Mesothelial cell of epicardium (in vitro differentiated cells): ENCODE measurements around the gene CCDC51. TPM values are rescaled to one million over a fixed set of nuclear protein-coding genes. Genes with fewer than 3 reads are reported as not detected.
A peak's percentile ranks its signal among the peaks of the same experiment; 100 is the strongest.

Experiments
- DNase-seq, 2 experiments: peaks; one replicate each; pipeline ENCODE4 v3.0.0; 2021; ENCODE audit warnings: low spot score in 2 of 2; ENCODE audit not compliant: unreplicated experiment in 2 of 2
- H3K27ac Mint-ChIP-seq: 2 replicates; pipeline ENCODE4 v1.8.0; 2021; ENCODE audit warnings: mixed read lengths
- H3K27me3 Mint-ChIP-seq: 2 replicates; pipeline ENCODE4 v1.8.0; 2021; ENCODE audit warnings: low read depth, mixed read lengths
- H3K36me3 Mint-ChIP-seq: 2 replicates; pipeline ENCODE4 v1.8.0; 2021; ENCODE audit warnings: mixed read lengths
- H3K4me1 Mint-ChIP-seq: 2 replicates; pipeline ENCODE4 v1.8.0; 2021; ENCODE audit warnings: mixed read lengths
- H3K4me3 Mint-ChIP-seq: 2 replicates; pipeline ENCODE4 v1.8.0; 2021; ENCODE audit warnings: mild to moderate bottlenecking, moderate library complexity, mixed read lengths
- H3K9me3 Mint-ChIP-seq: 2 replicates; pipeline ENCODE4 v1.8.0; 2021; ENCODE audit warnings: mixed read lengths
- total RNA-seq: library from RNA; stranded (reverse); gene quantifications from 3 replicates; pipeline ENCODE4 v1.2.1, GENCODE V29; 2021
- TF ChIP-seq, protein P1 (sequence below): fragments of 200-600 bp; sonication (generic); IDR thresholded peaks from one replicate; pipeline ENCODE4 v1.5.0; 2021; ENCODE audit warnings: antibody characterized with exemption; ENCODE audit not compliant: unreplicated experiment

CCDC51 gene
- total RNA-seq, 1 donor from 2014 or later = 11.5 TPM

DNA sequence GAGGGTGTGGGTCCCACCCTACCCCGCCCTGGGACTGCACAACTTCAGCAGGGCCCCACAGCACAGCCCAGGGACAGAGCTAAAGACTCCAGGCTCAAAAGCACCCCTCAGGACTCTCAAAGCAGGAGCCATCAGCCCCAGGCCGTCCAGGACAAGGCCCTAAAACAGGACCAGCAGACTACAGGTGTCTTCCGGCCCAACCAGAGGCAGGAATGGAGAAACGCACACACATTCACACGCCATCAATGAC is 32.7 kb upstream of the CCDC51 start:
- Mint-ChIP-seq H3K4me1 (peaks cover 18% of the 10 kb centered on the region), H3K27me3 (no peaks in the 10 kb centered on the region), H3K4me3 (peak overlapping the region; percentile 92), H3K27ac (peak overlapping the region; percentile 100), H3K9me3 (no peaks in the 10 kb centered on the region), H3K36me3 (peaks cover 15% of the 10 kb centered on the region)
- DNase-seq = no peak
- TF ChIP-seq, protein P1, sequence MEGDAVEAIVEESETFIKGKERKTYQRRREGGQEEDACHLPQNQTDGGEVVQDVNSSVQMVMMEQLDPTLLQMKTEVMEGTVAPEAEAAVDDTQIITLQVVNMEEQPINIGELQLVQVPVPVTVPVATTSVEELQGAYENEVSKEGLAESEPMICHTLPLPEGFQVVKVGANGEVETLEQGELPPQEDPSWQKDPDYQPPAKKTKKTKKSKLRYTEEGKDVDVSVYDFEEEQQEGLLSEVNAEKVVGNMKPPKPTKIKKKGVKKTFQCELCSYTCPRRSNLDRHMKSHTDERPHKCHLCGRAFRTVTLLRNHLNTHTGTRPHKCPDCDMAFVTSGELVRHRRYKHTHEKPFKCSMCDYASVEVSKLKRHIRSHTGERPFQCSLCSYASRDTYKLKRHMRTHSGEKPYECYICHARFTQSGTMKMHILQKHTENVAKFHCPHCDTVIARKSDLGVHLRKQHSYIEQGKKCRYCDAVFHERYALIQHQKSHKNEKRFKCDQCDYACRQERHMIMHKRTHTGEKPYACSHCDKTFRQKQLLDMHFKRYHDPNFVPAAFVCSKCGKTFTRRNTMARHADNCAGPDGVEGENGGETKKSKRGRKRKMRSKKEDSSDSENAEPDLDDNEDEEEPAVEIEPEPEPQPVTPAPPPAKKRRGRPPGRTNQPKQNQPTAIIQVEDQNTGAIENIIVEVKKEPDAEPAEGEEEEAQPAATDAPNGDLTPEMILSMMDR = no peak

DNA sequence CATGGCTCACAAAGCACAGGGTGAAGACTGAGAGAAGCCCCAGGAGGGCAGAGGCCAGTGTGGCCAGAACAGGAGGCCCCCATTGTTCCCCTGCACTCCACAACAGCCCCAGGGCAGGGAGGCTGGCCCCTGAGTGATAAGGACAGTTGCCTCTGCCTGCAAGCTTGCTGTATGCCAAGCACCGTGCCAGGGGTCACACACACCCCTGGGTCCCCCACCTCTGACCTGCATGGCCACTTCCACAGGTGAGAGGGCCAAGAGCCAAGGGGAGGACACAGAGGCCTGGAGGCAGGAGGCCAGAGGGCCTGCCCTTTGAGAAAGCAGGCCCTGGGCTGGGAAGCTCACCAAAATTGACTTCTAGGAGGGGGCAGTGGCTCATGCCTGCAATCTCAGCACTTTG is 30.4 kb upstream of the CCDC51 start:
- H3K27ac Mint-ChIP-seq = peak overlapping the region; percentile 64
- no peaks in the 10 kb centered on the region for H3K9me3 Mint-ChIP-seq
- TF ChIP-seq, protein P1 = no peak
- DNase-seq = no peak
- H3K36me3 Mint-ChIP-seq = peaks cover 17% of the 10 kb centered on the region
- H3K4me1 Mint-ChIP-seq = peaks cover 34% of the 10 kb centered on the region
- H3K27me3 Mint-ChIP-seq = no peaks in the 10 kb centered on the region
- peak overlapping the region; percentile 31 for H3K4me3 Mint-ChIP-seq

- Mint-ChIP-seq H3K4me1 (peaks cover 29% of the 10 kb centered on the region), H3K4me3 (no peak overlapping the region), H3K9me3 (no peaks in the 10 kb centered on the region), H3K27me3 (no peaks in the 10 kb centered on the region), H3K27ac (peak overlapping the region; percentile 34), H3K36me3 (peaks cover 17% of the 10 kb centered on the region)
- TF ChIP-seq, protein P1 = no peak
- DNase-seq = no peak
Measured at GRCh38 chr3:48469046-48469915, 29.4 kb upstream of the CCDC51 start.

- Mint-ChIP-seq H3K4me3 (no peak overlapping the region), H3K4me1 (peaks cover 27% of the 10 kb centered on the region)
Measured at GRCh38 chr3:48468329-48468731, 28.4 kb upstream of the CCDC51 start.

GRCh38 chr3:48467473-48468267 is 27.8 kb upstream of the CCDC51 start:
- peak overlapping the region; percentile 98 for H3K27ac Mint-ChIP-seq
- DNase-seq = no peak
- H3K4me1 Mint-ChIP-seq = peaks cover 20% of the 10 kb centered on the region
- H3K4me3 Mint-ChIP-seq = no peak overlapping the region
- TF ChIP-seq, protein P1 = no peak
- no peaks in the 10 kb centered on the region for H3K9me3 Mint-ChIP-seq
- H3K36me3 Mint-ChIP-seq = peaks cover 17% of the 10 kb centered on the region
- no peaks in the 10 kb centered on the region for H3K27me3 Mint-ChIP-seq

More at GRCh38 chr3:48468329-48468731, 28.4 kb upstream of the CCDC51 start:
- TF ChIP-seq, protein P1 = no peak
- no peak overlapping the region for H3K27ac Mint-ChIP-seq
- H3K27me3 Mint-ChIP-seq = no peaks in the 10 kb centered on the region
- no peaks in the 10 kb centered on the region for H3K9me3 Mint-ChIP-seq
- no peak for DNase-seq
- H3K36me3 Mint-ChIP-seq = peaks cover 17% of the 10 kb centered on the region
